Parathyroid adenoma (tissue), 2 donors: Measurements from ENCODE around the gene DGUOK.
"Not testable (repeated sequence)": the region's sequence is repeated elsewhere in the genome, so short reads cannot be mapped to it uniquely, and the experiment has no call there.

Experiments
- H2AFZ ChIP-seq: fragments of 300-600 bp; sonication (generic); one replicate; pipeline ENCODE4 v1.7.0; 2017; ENCODE audit warnings: antibody characterized with exemption, mild to moderate bottlenecking
- H3K27ac ChIP-seq: fragments of 300-600 bp; sonication (generic); one replicate; pipeline ENCODE4 v1.7.0; 2017
- H3K27me3 ChIP-seq: fragments of 300-600 bp; sonication (generic); one replicate; pipeline ENCODE4 v1.7.0; 2017; ENCODE audit warnings: low read length; ENCODE audit not compliant: control insufficient read depth, insufficient read depth
- H3K36me3 ChIP-seq: fragments of 300-600 bp; sonication (generic); one replicate; pipeline ENCODE4 v1.7.0; 2017; ENCODE audit warnings: low read length; ENCODE audit not compliant: control insufficient read depth, insufficient read depth
- H3K4me1 ChIP-seq: fragments of 300-600 bp; sonication (generic); one replicate; pipeline ENCODE4 v1.7.0; 2017; ENCODE audit warnings: control low read depth
- H3K4me2 ChIP-seq: fragments of 300-600 bp; sonication (generic); one replicate; pipeline ENCODE4 v1.7.0; 2017; ENCODE audit warnings: low read length
- H3K4me3 ChIP-seq: fragments of 300-600 bp; sonication (generic); one replicate; pipeline ENCODE4 v1.7.0; 2017; ENCODE audit warnings: low read depth, low read length
- H3K79me2 ChIP-seq: fragments of 300-600 bp; sonication (generic); one replicate; pipeline ENCODE4 v1.7.0; 2017; ENCODE audit warnings: control low read depth
- H3K9ac ChIP-seq: fragments of 300-600 bp; sonication (generic); one replicate; pipeline ENCODE4 v1.7.0; 2017; ENCODE audit warnings: mild to moderate bottlenecking
- H3K9me3 ChIP-seq: fragments of 300-600 bp; sonication (generic); one replicate; pipeline ENCODE4 v1.7.0; 2017; ENCODE audit warnings: low read length; ENCODE audit not compliant: control insufficient read depth
- TF ChIP-seq, protein P1 (sequence below): fragments of 300-600 bp; sonication (generic); IDR thresholded peaks from one replicate; pipeline ENCODE4 v1.7.0; 2017; ENCODE audit warnings: antibody characterized with exemption, mild to moderate bottlenecking
- donor health status: primary hyperparathyroidism.

Gene DGUOK

DNA sequence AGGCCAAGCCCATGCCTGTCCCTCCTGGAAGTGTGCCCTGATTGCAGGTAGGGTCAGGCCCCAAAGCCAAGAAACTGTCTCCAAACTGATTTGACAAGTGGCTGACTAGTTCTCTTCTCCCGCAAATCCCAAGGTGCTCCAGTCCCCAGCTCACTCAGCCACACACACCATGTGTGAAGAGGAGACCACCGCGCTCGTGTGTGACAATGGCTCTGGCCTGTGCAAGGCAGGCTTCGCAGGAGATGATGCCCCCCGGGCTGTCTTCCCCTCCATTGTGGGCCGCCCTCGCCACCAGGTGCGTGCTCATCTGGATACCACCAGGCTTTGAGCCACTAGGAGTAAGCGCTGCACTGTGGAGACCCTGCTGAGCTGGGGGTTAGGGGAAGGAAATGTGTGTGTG is 25.5 kb upstream of the DGUOK start:
- no peaks in the 10 kb centered on the region for H3K9me3 ChIP-seq
- no peaks in the 10 kb centered on the region for H3K79me2 ChIP-seq
- H3K27me3 ChIP-seq, result no peaks in the 10 kb centered on the region
- no peaks in the 10 kb centered on the region for H3K36me3 ChIP-seq
- H3K9ac ChIP-seq, result no peak overlapping the region
- TF ChIP-seq, protein P1, sequence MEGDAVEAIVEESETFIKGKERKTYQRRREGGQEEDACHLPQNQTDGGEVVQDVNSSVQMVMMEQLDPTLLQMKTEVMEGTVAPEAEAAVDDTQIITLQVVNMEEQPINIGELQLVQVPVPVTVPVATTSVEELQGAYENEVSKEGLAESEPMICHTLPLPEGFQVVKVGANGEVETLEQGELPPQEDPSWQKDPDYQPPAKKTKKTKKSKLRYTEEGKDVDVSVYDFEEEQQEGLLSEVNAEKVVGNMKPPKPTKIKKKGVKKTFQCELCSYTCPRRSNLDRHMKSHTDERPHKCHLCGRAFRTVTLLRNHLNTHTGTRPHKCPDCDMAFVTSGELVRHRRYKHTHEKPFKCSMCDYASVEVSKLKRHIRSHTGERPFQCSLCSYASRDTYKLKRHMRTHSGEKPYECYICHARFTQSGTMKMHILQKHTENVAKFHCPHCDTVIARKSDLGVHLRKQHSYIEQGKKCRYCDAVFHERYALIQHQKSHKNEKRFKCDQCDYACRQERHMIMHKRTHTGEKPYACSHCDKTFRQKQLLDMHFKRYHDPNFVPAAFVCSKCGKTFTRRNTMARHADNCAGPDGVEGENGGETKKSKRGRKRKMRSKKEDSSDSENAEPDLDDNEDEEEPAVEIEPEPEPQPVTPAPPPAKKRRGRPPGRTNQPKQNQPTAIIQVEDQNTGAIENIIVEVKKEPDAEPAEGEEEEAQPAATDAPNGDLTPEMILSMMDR, result no peak
- no peaks in the 10 kb centered on the region for H3K4me1 ChIP-seq
- no peak overlapping the region for H2AFZ ChIP-seq
- no peak overlapping the region for H3K4me3 ChIP-seq
- H3K4me2 ChIP-seq, result no peak overlapping the region
- H3K27ac ChIP-seq, result no peak overlapping the region

DNA sequence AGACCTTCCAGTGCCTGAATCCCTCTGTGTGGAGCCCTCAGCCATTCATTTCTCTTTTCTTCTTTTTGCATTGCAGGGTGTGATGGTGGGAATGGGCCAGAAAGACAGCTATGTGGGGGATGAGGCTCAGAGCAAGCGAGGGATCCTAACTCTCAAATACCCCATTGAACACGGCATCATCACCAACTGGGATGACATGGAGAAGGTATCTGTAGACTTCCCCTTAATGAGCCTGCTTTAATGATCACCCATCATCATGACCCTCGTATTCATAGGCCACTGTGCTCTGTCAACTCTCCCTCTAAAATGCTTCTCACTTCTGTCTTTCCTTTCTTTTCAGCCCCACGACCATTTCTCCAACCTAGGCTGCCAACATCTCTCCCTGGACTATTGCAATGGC is 24.4 kb upstream of the DGUOK start:
- Histone ChIP-seq H3K4me1 (no peaks in the 10 kb centered on the region), H3K79me2 (no peaks in the 10 kb centered on the region), H3K9ac (no peak overlapping the region), H3K27ac (no peak overlapping the region), H3K4me2 (no peak overlapping the region), H2AFZ (no peak overlapping the region), H3K4me3 (no peak overlapping the region), H3K36me3 (no peaks in the 10 kb centered on the region), H3K27me3 (no peaks in the 10 kb centered on the region), H3K9me3 (no peaks in the 10 kb centered on the region)
- TF ChIP-seq, protein P1, result no peak

DNA sequence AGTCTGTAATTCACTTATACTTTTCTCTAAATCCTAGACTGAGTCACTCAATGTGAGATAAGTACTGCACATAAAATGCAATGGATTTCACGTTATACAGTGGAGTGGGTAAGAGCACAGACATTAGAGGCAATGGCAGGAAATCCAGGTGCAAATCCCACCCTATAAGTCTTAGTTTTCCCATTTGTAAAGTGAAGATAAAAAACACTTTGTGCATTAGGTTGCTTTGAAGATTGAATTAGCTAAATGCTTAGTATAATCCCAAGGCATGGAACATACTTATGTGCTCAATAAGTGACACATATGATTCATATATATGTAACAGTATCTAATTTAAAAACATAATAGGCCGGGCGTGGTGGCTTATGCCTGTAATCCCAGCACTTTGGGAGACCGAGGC is 23.4 kb upstream of the DGUOK start:
- H3K4me2 ChIP-seq, result no peak overlapping the region
- H3K36me3 ChIP-seq, result no peaks in the 10 kb centered on the region
- H3K27me3 ChIP-seq, result no peaks in the 10 kb centered on the region
- TF ChIP-seq, protein P1, result no peak
- H3K79me2 ChIP-seq, result no peaks in the 10 kb centered on the region
- H2AFZ ChIP-seq, result no peak overlapping the region
- H3K4me1 ChIP-seq, result no peaks in the 10 kb centered on the region
- H3K27ac ChIP-seq, result no peak overlapping the region
- no peak overlapping the region for H3K4me3 ChIP-seq
- H3K9ac ChIP-seq, result no peak overlapping the region
- H3K9me3 ChIP-seq, result no peaks in the 10 kb centered on the region

DNA sequence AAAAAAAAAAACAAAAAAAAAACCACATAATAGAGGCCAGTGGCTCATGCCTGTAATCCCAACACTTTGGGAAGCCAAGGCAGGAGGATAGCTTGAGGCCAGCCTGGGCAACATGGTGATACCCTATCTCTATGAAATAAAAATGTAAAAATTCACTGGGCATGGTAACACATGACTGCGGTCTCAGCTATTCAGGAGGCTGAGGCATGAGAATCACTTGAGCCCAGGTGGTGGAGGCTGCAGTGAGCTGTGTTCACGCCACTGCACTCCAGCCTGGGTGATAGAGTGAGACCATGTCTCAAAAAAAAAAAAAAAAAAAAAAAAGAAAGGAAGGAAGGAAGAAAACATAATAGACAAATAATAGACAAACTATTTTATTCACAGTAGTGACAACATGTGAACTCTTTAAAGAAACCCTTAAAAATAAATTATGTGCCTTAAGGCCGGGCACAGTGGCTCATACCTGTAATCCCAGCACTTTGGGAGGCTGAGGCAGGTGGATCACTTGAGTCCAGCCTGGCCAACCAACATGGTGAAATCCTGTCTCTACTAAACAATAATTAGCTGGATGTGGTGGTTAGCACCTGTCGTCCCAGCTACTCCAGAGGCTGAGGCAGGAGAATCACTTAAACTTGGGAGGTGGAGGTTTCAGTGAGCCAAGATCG is 22.6 kb upstream of the DGUOK start:
- not testable (repeated sequence) for H3K36me3 ChIP-seq, H2AFZ ChIP-seq, H3K27me3 ChIP-seq, H3K9me3 ChIP-seq, H3K4me3 ChIP-seq, H3K4me1 ChIP-seq, H3K9ac ChIP-seq, H3K27ac ChIP-seq, H3K79me2 ChIP-seq, H3K4me2 ChIP-seq

DNA sequence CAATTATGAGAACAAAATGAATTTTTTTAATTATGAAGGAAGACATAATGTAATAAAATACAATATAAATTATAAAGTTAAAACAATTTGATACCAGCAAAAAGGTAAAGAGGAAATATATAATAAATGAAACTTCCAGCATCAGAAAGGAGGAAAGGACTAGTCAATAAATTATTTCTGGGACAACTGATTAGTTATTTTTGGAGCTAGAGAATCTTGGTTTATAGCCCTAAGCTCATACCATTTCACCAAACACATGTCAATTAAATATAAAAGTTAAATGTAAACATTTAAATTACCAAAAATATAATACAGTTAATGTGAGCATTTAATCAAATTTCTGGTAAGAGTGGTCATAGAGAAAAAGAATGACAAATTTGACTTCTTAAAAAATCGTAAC is 21.7 kb upstream of the DGUOK start:
- no peak overlapping the region for H3K4me3 ChIP-seq
- no peaks in the 10 kb centered on the region for H3K27me3 ChIP-seq
- no peak overlapping the region for H3K9ac ChIP-seq
- H3K79me2 ChIP-seq, result no peaks in the 10 kb centered on the region
- H3K9me3 ChIP-seq, result no peaks in the 10 kb centered on the region
- H3K27ac ChIP-seq, result no peak overlapping the region
- no peaks in the 10 kb centered on the region for H3K4me1 ChIP-seq
- H3K36me3 ChIP-seq, result no peaks in the 10 kb centered on the region
- H2AFZ ChIP-seq, result no peak overlapping the region
- TF ChIP-seq, protein P1, result no peak
- no peak overlapping the region for H3K4me2 ChIP-seq
